Activated CD4-positive, alpha-beta T cell treated with anti-CD3 and anti-CD28 coated beads, Interleukin-2, Interleukin-6, amounts not matched to agents 100 ng/mL and 50 ng/mL, durations not matched to agents 16 hours and 8 hours (primary cell): ENCODE results near the gene ZRANB3.
"Not testable (repeated sequence)": the region's sequence is repeated elsewhere in the genome, so short reads cannot be mapped to it uniquely, and the experiment has no call there.

Experiments
- DNase-seq: peaks from one replicate; pipeline ENCODE4 v3.0.0-alpha.2; 2020

The ZRANB3 gene

GRCh38 chr2:135168204-135168856, 362.7 kb downstream of the ZRANB3 start:
- DNase-seq: no peak

GRCh38 chr2:135167273-135167672, 363.7 kb downstream of the ZRANB3 start:
- DNase-seq: no peak

GRCh38 chr2:135164431-135164830, 366.6 kb downstream of the ZRANB3 start:
- DNase-seq: no peak

GRCh38 chr2:135163901-135164300, 367.1 kb downstream of the ZRANB3 start:
- DNase-seq: no peak

GRCh38 chr2:135163306-135163705, 367.7 kb downstream of the ZRANB3 start:
- DNase-seq: no peak

GRCh38 chr2:135162786-135163185, 368.2 kb downstream of the ZRANB3 start:
- DNase-seq: no peak

GRCh38 chr2:135162377-135162776, 368.6 kb downstream of the ZRANB3 start:
- DNase-seq: no peak

GRCh38 chr2:135159191-135159590, 371.8 kb downstream of the ZRANB3 start:
- DNase-seq: no peak

- no peak for DNase-seq
Measured at GRCh38 chr2:135157856-135158255, 373.2 kb downstream of the ZRANB3 start.

GRCh38 chr2:135154962-135155361, 376.1 kb downstream of the ZRANB3 start:
- DNase-seq: no peak

- DNase-seq: no peak
Measured at GRCh38 chr2:135152361-135152760, 378.7 kb downstream of the ZRANB3 start.

- no peak for DNase-seq
Measured at GRCh38 chr2:135151615-135152014, 379.4 kb downstream of the ZRANB3 start.

GRCh38 chr2:135150725-135151124, 380.3 kb downstream of the ZRANB3 start:
- no peak for DNase-seq

- DNase-seq: no peak
Measured at GRCh38 chr2:135149251-135149650, 381.8 kb downstream of the ZRANB3 start.

GRCh38 chr2:135144343-135144742, 386.7 kb downstream of the ZRANB3 start:
- no peak for DNase-seq

- no peak for DNase-seq
Measured at GRCh38 chr2:135142323-135142722, 388.7 kb downstream of the ZRANB3 start.

GRCh38 chr2:135140606-135141005, 390.4 kb downstream of the ZRANB3 start:
- DNase-seq: no peak

- DNase-seq: no peak
Measured at GRCh38 chr2:135132314-135132713, 398.7 kb downstream of the ZRANB3 start.

GRCh38 chr2:135130751-135131150, 400.3 kb downstream of the ZRANB3 start:
- no peak for DNase-seq

GRCh38 chr2:135125940-135126339, 405.1 kb downstream of the ZRANB3 start:
- no peak for DNase-seq

- DNase-seq: no peak
Measured at GRCh38 chr2:135124924-135125886, 405.8 kb downstream of the ZRANB3 start.

GRCh38 chr2:135121658-135122039, 409.4 kb downstream of the ZRANB3 start:
- DNase-seq: not testable (repeated sequence)

GRCh38 chr2:135121016-135121657, 409.9 kb downstream of the ZRANB3 start:
- DNase-seq: no peak

- no peak for DNase-seq
Measured at GRCh38 chr2:135119582-135119981, 411.4 kb downstream of the ZRANB3 start.
